Measurements from ENCODE around the gene MIS12. TPM values are rescaled to one million over a fixed set of nuclear protein-coding genes. Genes with fewer than 3 reads are reported as not detected.

MIS12 gene
- total and polyA plus RNA-seq, 2 of the 8 experiments (the other 6 are each of a cell fraction or from before 2014, with no cell fraction given): 9.5 to 25.6 TPM

GRCh38 chr17:5444209-5444608, 42.2 kb upstream of the MIS12 start:
- Histone ChIP-seq H2BK12ac (ENCODE audit: low read depth, low read length) (no peak overlapping the region), H3K36me3 (ENCODE audit: control insufficient read depth in 2 of 4, insufficient read depth in 4 of 4, low read length in 3 of 4) (peaks cover 15 to 55% (median 46%) of the 10 kb centered on the region in 4 experiments), H3K23ac (ENCODE audit: insufficient read length) (no peak overlapping the region), H3K4me2 (ENCODE audit: insufficient read depth in 1 of 2, low read depth in 2 of 2, low read length in 2 of 2) (no peak overlapping the region), H2AK5ac (ENCODE audit: low read depth, low read length) (no peak overlapping the region), H2BK120ac (replicated peaks; ENCODE audit: low read depth, low read length) (no peak overlapping the region), H3K79me1 (ENCODE audit: low read depth, low read length) (peaks cover 9% of the 10 kb centered on the region), H4K5ac (ENCODE audit: insufficient read length, low read depth, low read length) (no peak overlapping the region), H2AFZ (ENCODE audit: low read length) (no peak overlapping the region), H3K4me3 (ENCODE audit: extremely low read depth in 1 of 4, insufficient read depth in 2 of 4, low read depth in 3 of 4, low read length in 4 of 4) (no peak overlapping the region), H3K18ac (ENCODE audit: extremely low read depth, low read length) (no peak overlapping the region), H3K4ac (replicated peaks; ENCODE audit: insufficient read length, low read depth, low read length) (no peak overlapping the region), H3K27me3 (replicated peaks in 1 of 4; ENCODE audit: control insufficient read depth in 3 of 4, extremely low read depth in 1 of 4, insufficient read depth in 3 of 4, low read length in 3 of 4) (no peaks in the 10 kb centered on the region), H2BK20ac (ENCODE audit: low read length) (no peak overlapping the region), H2BK5ac (ENCODE audit: low read depth, low read length) (no peak overlapping the region), H3K27ac (ENCODE audit: low read depth, low read length) (no peak overlapping the region), H3K23me2 (ENCODE audit: low read depth, low read length) (no peaks in the 10 kb centered on the region), H3K9ac (replicated peaks in 1 of 4; ENCODE audit: extremely low read depth in 1 of 4, low read depth in 3 of 4, low read length in 3 of 4) (no peak overlapping the region), H3K4me1 (replicated peaks in 1 of 4; ENCODE audit: control insufficient read depth in 3 of 4, insufficient read depth in 4 of 4, low read length in 3 of 4) (no peaks in the 10 kb centered on the region), H3K79me2 (ENCODE audit: control insufficient read depth in 1 of 2, insufficient read depth in 2 of 2, low read length in 2 of 2) (peaks cover 0 to 10% of the 10 kb centered on the region in 2 experiments; a peak in 1 of 4 replicates), H4K20me1 (replicated peaks in 1 of 2; ENCODE audit: control insufficient read depth in 1 of 2, insufficient read depth in 2 of 2, low read length in 2 of 2) (peaks cover 3 to 14% of the 10 kb centered on the region in 2 experiments), H3K9me3 (ENCODE audit: insufficient read depth in 2 of 2, low read depth in 1 of 2, low read length in 1 of 2) (no peaks in the 10 kb centered on the region), H4K91ac (replicated peaks; ENCODE audit: insufficient read length, low read length) (no peak overlapping the region), H3K56ac (replicated peaks; ENCODE audit: insufficient read length, low read depth, low read length) (no peak overlapping the region), H4K8ac (ENCODE audit: extremely low read depth, insufficient read depth, low read length) (no peak overlapping the region; the same call in 1 of the 2 replicates), H2BK15ac (ENCODE audit: low read length) (no peak overlapping the region), H3K14ac (ENCODE audit: insufficient read length) (no peak overlapping the region)
- FAIRE-seq (no peak), DNase-seq (ENCODE audit: low read depth in 1 of 2, low spot score in 2 of 2) (no peak)
- TF ChIP-seq HDAC2 (IDR thresholded peaks at IDR 0.05; ENCODE audit: borderline replicate concordance in 1 of 2, low read depth in 2 of 2, low read length in 2 of 2): no peak
- no peak for TF ChIP-seq ASH2L (IDR thresholded peaks at IDR 0.05; ENCODE audit: low read length)
- no peak for TF ChIP-seq CBX5 (IDR thresholded peaks at IDR 0.05; ENCODE audit: low read depth, low read length)
- TF ChIP-seq, protein P1, sequence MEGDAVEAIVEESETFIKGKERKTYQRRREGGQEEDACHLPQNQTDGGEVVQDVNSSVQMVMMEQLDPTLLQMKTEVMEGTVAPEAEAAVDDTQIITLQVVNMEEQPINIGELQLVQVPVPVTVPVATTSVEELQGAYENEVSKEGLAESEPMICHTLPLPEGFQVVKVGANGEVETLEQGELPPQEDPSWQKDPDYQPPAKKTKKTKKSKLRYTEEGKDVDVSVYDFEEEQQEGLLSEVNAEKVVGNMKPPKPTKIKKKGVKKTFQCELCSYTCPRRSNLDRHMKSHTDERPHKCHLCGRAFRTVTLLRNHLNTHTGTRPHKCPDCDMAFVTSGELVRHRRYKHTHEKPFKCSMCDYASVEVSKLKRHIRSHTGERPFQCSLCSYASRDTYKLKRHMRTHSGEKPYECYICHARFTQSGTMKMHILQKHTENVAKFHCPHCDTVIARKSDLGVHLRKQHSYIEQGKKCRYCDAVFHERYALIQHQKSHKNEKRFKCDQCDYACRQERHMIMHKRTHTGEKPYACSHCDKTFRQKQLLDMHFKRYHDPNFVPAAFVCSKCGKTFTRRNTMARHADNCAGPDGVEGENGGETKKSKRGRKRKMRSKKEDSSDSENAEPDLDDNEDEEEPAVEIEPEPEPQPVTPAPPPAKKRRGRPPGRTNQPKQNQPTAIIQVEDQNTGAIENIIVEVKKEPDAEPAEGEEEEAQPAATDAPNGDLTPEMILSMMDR (IDR thresholded peaks at IDR 0.05; ENCODE audit: control extremely low read depth in 1 of 3, insufficient read depth in 1 of 3, low read depth in 1 of 3, low read length in 3 of 3): no peak
- TF ChIP-seq CHD1 (IDR thresholded peaks at IDR 0.05; ENCODE audit: low read depth, low read length): no peak
- TF ChIP-seq CBX8 (IDR thresholded peaks at IDR 0.05; ENCODE audit: borderline replicate concordance, low read depth, low read length): no peak
- no peak for TF ChIP-seq NRF1 (IDR thresholded peaks at IDR 0.05; ENCODE audit: low read depth, low read length)
- TF ChIP-seq SIRT6 (IDR thresholded peaks at IDR 0.05; ENCODE audit: low read length): no peak
- no peak for TF ChIP-seq TBP (IDR thresholded peaks at IDR 0.05; ENCODE audit: low read depth, low read length)
- POLR2A ChIA-PET (ENCODE audit: partially characterized antibody): interaction anchor here (2.8 to 21.2 kb wide), 2 partner anchors 16 to 18 kb away, joined by 9 to 228 read pairs; no protein-coding TSS in a partner anchor
- 97% methylated on average over 22 of the region's 22 CpGs; no CpG with 5 or more reads in 1 of the 2 experiments for WGBS, 2 experiments (ENCODE audit: extremely low coverage in 1 of 2, insufficient coverage in 1 of 2, insufficient read length in 1 of 2, insufficient replicate concordance in 2 of 2, low coverage in 1 of 2, low lambda C conversion rate in 2 of 2, missing lambda C conversion rate in 1 of 2)
- CTCF ChIA-PET (ENCODE audit: partially characterized antibody): interaction anchor here (2.6 kb wide), 1 partner anchor 11 kb away, joined by 9 read pairs; no protein-coding TSS in a partner anchor
